GM12878 (cell line): Measurements from ENCODE around the gene ANO1. TPM values are rescaled to one million over a fixed set of nuclear protein-coding genes. Genes with fewer than 3 reads are reported as not detected.

Source experiments
- ATAC-seq: fragments of 200-7000 bp; cut with Tn5 transposase; 3 replicates; pipeline ENCODE4 v1.9.1; 2020; ENCODE audit warnings: mild to moderate bottlenecking, moderate library complexity
- BruUV-seq: library from RNA; stranded (reverse); fragments of 400-500 nt; replicated peaks from 2 replicates; lab custom pipeline; 2021; lab: Mats Ljungman, UMichigan
- CTCF ChIA-PET: fragments of 300-600 bp; sonication (Branson Sonifier 250); formaldehyde crosslinking; extraction: SDS; loops from one replicate; lab custom pipeline; 2021; ENCODE audit warnings: inconsistent platforms; lab: Yijun Ruan, JAX
- POLR2A ChIA-PET: fragments of 350-600 bp; formaldehyde crosslinking; extraction: SDS; loops from one replicate; lab custom pipeline; 2021; ENCODE audit warnings: inconsistent platforms; lab: Charles Lee
- RAD21 ChIA-PET: fragments of 300-600 bp; sonication (Branson Sonifier 250); formaldehyde crosslinking; loops from one replicate; lab custom pipeline; 2023; ENCODE audit warnings: antibody characterized with exemption; ENCODE audit not compliant: unreplicated experiment; lab: Charles Lee
- SMC1A ChIA-PET: fragments of 300-600 bp; sonication (Branson Sonifier 250); formaldehyde crosslinking; loops from one replicate; lab custom pipeline; 2023; ENCODE audit not compliant: unreplicated experiment, uncharacterized antibody; lab: Charles Lee
- DNase-seq: peaks from one replicate; pipeline ENCODE4 v3.0.0-alpha.2; 2011; ENCODE audit warnings: low read depth, low spot score
- FAIRE-seq: peaks from 3 replicates; lab custom pipeline; 2011; peaks lifted over from hg19 to GRCh38; lab: Jason Lieb, UNC
- H2AFZ ChIP-seq: 2 replicates; pipeline ENCODE4 v1.6.0; 2011; ENCODE audit warnings: low read depth, low read length, control low read depth; ENCODE audit not compliant: control insufficient read depth
- H3K27ac ChIP-seq: 2 replicates; pipeline ENCODE4 v1.5.1; 2011; ENCODE audit warnings: control low read depth; ENCODE audit not compliant: control insufficient read depth, insufficient read depth
- H3K27me3 ChIP-seq, 2 experiments: replicated peaks in 1 of 2; 2 replicates each; pipeline versions ENCODE4 v1.6.0 to v1.6.1; 2011; ENCODE audit warnings: low read length in 1 of 2; ENCODE audit not compliant: control insufficient read depth in 2 of 2, insufficient read depth in 2 of 2
- H3K36me3 ChIP-seq, 2 experiments: 2 replicates each; pipeline ENCODE4 v1.5.1; 2011; ENCODE audit warnings: low read length in 1 of 2; ENCODE audit not compliant: control insufficient read depth in 2 of 2, insufficient read depth in 2 of 2
- H3K4me1 ChIP-seq: 2 replicates; pipeline ENCODE4 v1.6.1; 2011; ENCODE audit warnings: mild to moderate bottlenecking, low read length, moderate library complexity, mixed read lengths; ENCODE audit not compliant: control insufficient read depth, insufficient read depth
- H3K4me2 ChIP-seq: 2 replicates; pipeline ENCODE4 v1.6.0; 2011; ENCODE audit warnings: control low read depth; ENCODE audit not compliant: control insufficient read depth, insufficient read depth
- H3K4me3 ChIP-seq: fragments of 200-600 bp; sonication (generic); 2 replicates; pipeline ENCODE4 v1.5.1; 2016
- H3K79me2 ChIP-seq: 2 replicates; pipeline ENCODE4 v1.6.0; 2011; ENCODE audit warnings: low read length; ENCODE audit not compliant: control insufficient read depth, insufficient read depth
- H3K9ac ChIP-seq: 2 replicates; pipeline ENCODE4 v1.8.0; 2011; ENCODE audit warnings: low read length, control low read depth, mixed read lengths; ENCODE audit not compliant: control insufficient read depth, insufficient read depth
- H3K9me3 ChIP-seq: replicated peaks from 3 replicates; pipeline ENCODE4 v1.5.1; 2011; ENCODE audit warnings: mild to moderate bottlenecking, low read length; ENCODE audit not compliant: control insufficient read depth, insufficient read depth
- H4K20me1 ChIP-seq: 2 replicates; pipeline ENCODE4 v1.6.0; 2011; ENCODE audit not compliant: control insufficient read depth, insufficient read depth
- CUX1 ChIP-seq: IDR thresholded peaks from 2 replicates; pipeline ENCODE4 v1.6.1; 2012; ENCODE audit warnings: improper control_type of control experiment, low read depth, low read length; ENCODE audit not compliant: insufficient replicate concordance
- DPF2 ChIP-seq: fragments of 450-650 bp; IDR thresholded peaks from 2 replicates; pipeline ENCODE4 v1.6.1; 2017; ENCODE audit warnings: mild to moderate bottlenecking
- EGR1 ChIP-seq, 2 experiments: IDR thresholded peaks; 1 replicate in 1 of 2; 2 replicates in 1 of 2; pipeline ENCODE4 v1.6.1; 2011 to 2012; ENCODE audit warnings: low read depth in 2 of 2, low read length in 2 of 2, borderline replicate concordance in 1 of 2, mild to moderate bottlenecking in 1 of 2, moderate library complexity in 1 of 2
- KDM1A ChIP-seq: fragments of 200-600 bp; sonication (generic); IDR thresholded peaks from 2 replicates; pipeline ENCODE4 v1.6.1; 2016; ENCODE audit warnings: borderline replicate concordance
- LARP7 ChIP-seq: fragments of 450-650 bp; IDR thresholded peaks from 2 replicates; pipeline ENCODE4 v1.6.1; 2017; ENCODE audit warnings: mild to moderate bottlenecking
- MLLT1 ChIP-seq: fragments of 450-650 bp; IDR thresholded peaks from 2 replicates; pipeline ENCODE4 v1.6.1; 2016; ENCODE audit warnings: mild to moderate bottlenecking
- WGBS: methylation state at CpG from one replicate; pipeline ENCODE4 v1.1.6; 2016; ENCODE audit warnings: low lambda C conversion rate; ENCODE audit not compliant: insufficient replicate concordance, insufficient coverage; ENCODE audit errors: missing lambda C conversion rate; 5-methylcytosine and 5-hydroxymethylcytosine counted together
- in situ Hi-C: fragments of 300-500 bp; cut with MboI; formaldehyde crosslinking; loops from 9 replicates; pipeline ENCODE4 v1.14.3; 2018; ENCODE audit warnings: mixed read lengths
- intact Hi-C: fragments of 100-400 bp; cut with micrococcal nuclease; formaldehyde crosslinking; loops from one replicate; pipeline ENCODE4 v1.14.2; 2022; ENCODE audit not compliant: unreplicated experiment
- polyA plus RNA-seq, 11 experiments: library from polyadenylated mRNA; depleted of rRNA in 4 of 11; unstranded in 6 of 11; stranded (reverse) in 5 of 11; fragments of >200 nt; fragmentation: Nextera tagmentation in 4 of 11; fragmentation: Illumina TruSeq in 1 of 11; extraction: Ambion mirVana in 4 of 11; extraction: Trizol in 1 of 11; gene quantifications; 1 replicate in 1 of 11; 2 replicates in 10 of 11; pipeline versions ENCODE4 v1.2.1 to v1.2.3, GENCODE V29; 2011 to 2016; ENCODE audit warnings: inconsistent platforms in 2 of 11, missing spikeins in 2 of 11, low read depth in 1 of 11
- total RNA-seq, 4 experiments: library from RNA; depleted of rRNA in 3 of 4; stranded (reverse); fragments of >200 nt in 3 of 4; fragmentation: Illumina TruSeq in 1 of 4; extraction: Trizol in 1 of 4; gene quantifications; 2 replicates each; pipeline versions ENCODE4 v1.2.1 to v1.2.3, GENCODE V29; 2013 to 2021

The ANO1 gene
- total and polyA plus RNA-seq, 10 of the 15 experiments (the other 5 are each of a cell fraction or from before 2014, with no cell fraction given): 0.01 to 0.38 (median 0.06) TPM; not detected in 7

- TF ChIP-seq MLLT1 (no peak), LARP7 (no peak), CUX1 (no peak), DPF2 (no peak)
These were observed 51.0 kb downstream of the ANO1 start (continued) for GRCh38 chr11:70129051-70129592.

GRCh38 chr11:70130636-70131035, 52.5 kb downstream of the ANO1 start:
- ChIA-PET SMC1A (no interaction called here), CTCF (no interaction called here), RAD21 (no interaction called here), POLR2A (no interaction called here)
- Histone ChIP-seq H3K9ac (no peak overlapping the region), H3K79me2 (no peaks in the 10 kb centered on the region), H3K4me3 (no peak overlapping the region), H2AFZ (no peak overlapping the region), H3K4me1 (no peaks in the 10 kb centered on the region), H3K9me3 (no peaks in the 10 kb centered on the region), H3K4me2 (no peak overlapping the region), H3K36me3 (no peaks in the 10 kb centered on the region), H3K27ac (no peak overlapping the region), H3K27me3 (peaks cover 0 to 10% of the 10 kb centered on the region in 2 experiments; a peak in 3 of 4 replicates), H4K20me1 (no peaks in the 10 kb centered on the region; the same call in 1 of the 2 replicates)
- WGBS: 40% methylated on average over 13 of the region's 14 CpGs
- FAIRE-seq (no peak), DNase-seq (no peak), ATAC-seq (no peak)
- in situ Hi-C loops: no loop called here
- no TSS peak for BruUV-seq
- TF ChIP-seq EGR1 (IDR thresholded peaks at IDR 0.05; ENCODE audit: borderline replicate concordance in 1 of 2, low read depth in 2 of 2, low read length in 2 of 2): no peak
- TF ChIP-seq KDM1A: no peak
- intact Hi-C loops: no loop called here
